ENCODE data around the gene HRH1. TPM values are rescaled to one million over a fixed set of nuclear protein-coding genes. Genes with fewer than 3 reads are reported as not detected.

Gene HRH1
- total RNA-seq, 6 experiments from 2014 or later = 0.14 to 0.66 (median 0.41) TPM; not detected in 2

DNA sequence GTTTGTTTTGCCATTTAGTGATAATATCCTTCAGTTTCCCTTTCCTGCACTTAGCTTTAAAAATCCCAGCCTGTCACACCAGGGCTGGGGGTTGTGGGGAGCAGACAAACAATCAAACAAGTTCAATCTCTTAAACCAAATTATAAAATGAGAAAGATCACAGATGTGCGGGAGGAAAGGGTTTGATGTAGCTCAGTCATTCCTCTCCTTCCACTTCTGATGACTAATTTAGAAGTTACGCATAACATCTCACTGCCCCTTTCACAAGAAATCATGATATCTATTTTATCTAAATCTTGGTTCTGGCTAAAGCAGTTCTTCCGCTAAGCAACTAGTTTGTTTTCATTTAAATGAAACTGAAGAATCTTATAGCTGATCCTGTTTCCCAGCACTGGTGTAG is 83.8 kb downstream of the HRH1 start:
- Histone ChIP-seq H3K27me3 (no peaks in the 10 kb centered on the region), H3K9me3 (no peaks in the 10 kb centered on the region), H3K36me3 (no peaks in the 10 kb centered on the region), H3K27ac (no peak overlapping the region), H3K4me1 (no peaks in the 10 kb centered on the region), H3K4me3 (no peak overlapping the region)
- TF ChIP-seq, protein P1, sequence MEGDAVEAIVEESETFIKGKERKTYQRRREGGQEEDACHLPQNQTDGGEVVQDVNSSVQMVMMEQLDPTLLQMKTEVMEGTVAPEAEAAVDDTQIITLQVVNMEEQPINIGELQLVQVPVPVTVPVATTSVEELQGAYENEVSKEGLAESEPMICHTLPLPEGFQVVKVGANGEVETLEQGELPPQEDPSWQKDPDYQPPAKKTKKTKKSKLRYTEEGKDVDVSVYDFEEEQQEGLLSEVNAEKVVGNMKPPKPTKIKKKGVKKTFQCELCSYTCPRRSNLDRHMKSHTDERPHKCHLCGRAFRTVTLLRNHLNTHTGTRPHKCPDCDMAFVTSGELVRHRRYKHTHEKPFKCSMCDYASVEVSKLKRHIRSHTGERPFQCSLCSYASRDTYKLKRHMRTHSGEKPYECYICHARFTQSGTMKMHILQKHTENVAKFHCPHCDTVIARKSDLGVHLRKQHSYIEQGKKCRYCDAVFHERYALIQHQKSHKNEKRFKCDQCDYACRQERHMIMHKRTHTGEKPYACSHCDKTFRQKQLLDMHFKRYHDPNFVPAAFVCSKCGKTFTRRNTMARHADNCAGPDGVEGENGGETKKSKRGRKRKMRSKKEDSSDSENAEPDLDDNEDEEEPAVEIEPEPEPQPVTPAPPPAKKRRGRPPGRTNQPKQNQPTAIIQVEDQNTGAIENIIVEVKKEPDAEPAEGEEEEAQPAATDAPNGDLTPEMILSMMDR (IDR thresholded peaks at IDR 0.05) = no peak
- TF ChIP-seq POLR2A (IDR thresholded peaks at IDR 0.05) = no peak
- DNase-seq (no peak), ATAC-seq (no peak)
- intact Hi-C loops (cut with DNase I) = no loop called here
- WGBS (ENCODE audit: insufficient coverage, low coverage, low lambda C conversion rate, missing lambda C conversion rate) = 70% methylated on average over 3 of the region's 3 CpGs

DNA sequence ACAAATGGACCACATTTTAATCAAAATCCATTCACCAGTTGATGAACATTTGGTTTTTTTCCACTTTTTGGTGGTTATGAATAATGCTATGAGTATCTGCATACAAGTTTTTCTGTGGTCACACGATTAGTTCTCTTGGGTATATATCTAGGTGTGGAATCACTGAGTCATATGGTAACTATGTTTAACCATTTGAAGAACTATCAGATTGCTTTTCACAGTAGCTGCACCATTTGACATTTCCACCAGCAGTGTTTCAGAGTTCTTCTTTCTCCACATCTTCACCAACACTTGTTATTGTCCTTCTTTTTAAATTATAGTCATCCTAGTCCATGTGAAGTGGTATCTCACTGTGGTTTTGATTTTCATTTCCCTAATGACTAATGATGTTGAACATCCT is 84.6 kb downstream of the HRH1 start:
- TF ChIP-seq POLR2A (IDR thresholded peaks at IDR 0.05) = no peak
- TF ChIP-seq, protein P1 (IDR thresholded peaks at IDR 0.05) = no peak
- ATAC-seq (no peak), DNase-seq (no peak)
- 36% methylated on average over 1 of the region's 1 CpG for WGBS (ENCODE audit: insufficient coverage, low coverage, low lambda C conversion rate, missing lambda C conversion rate)
- Histone ChIP-seq H3K27me3 (no peaks in the 10 kb centered on the region), H3K9me3 (no peaks in the 10 kb centered on the region), H3K4me1 (no peaks in the 10 kb centered on the region), H3K27ac (no peak overlapping the region), H3K36me3 (no peaks in the 10 kb centered on the region), H3K4me3 (no peak overlapping the region)
- intact Hi-C loops (cut with DNase I) = no loop called here

DNA sequence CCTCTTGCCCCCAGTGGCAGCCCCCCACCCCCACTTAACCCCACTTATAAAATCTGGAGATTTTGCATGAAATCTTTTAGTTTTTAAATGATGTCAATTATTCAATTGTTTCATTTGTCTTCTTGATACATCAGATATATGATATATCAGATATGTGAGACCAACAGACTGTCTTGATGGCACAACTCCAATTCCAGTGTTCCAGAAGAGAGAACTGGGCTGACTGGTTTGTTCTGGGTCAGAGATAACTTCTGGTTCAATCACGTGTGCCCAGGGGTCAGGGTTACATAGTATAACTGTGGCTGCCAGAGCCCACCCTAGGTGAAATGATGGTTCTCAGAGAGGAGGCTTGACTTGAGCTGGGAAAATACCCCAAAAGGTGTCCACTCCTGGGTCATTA is 85.5 kb downstream of the HRH1 start:
- no peak for DNase-seq
- Histone ChIP-seq H3K4me1 (no peaks in the 10 kb centered on the region), H3K4me3 (no peak overlapping the region), H3K27me3 (no peaks in the 10 kb centered on the region), H3K36me3 (no peaks in the 10 kb centered on the region), H3K9me3 (no peaks in the 10 kb centered on the region), H3K27ac (no peak overlapping the region)
- intact Hi-C loops (cut with DNase I) = no loop called here
- 10% methylated on average over 1 of the region's 1 CpG for WGBS (ENCODE audit: insufficient coverage, low coverage, low lambda C conversion rate, missing lambda C conversion rate)
- ATAC-seq = no peak
- TF ChIP-seq, protein P1 (IDR thresholded peaks at IDR 0.05) = no peak
- no peak for TF ChIP-seq POLR2A (IDR thresholded peaks at IDR 0.05)

DNA sequence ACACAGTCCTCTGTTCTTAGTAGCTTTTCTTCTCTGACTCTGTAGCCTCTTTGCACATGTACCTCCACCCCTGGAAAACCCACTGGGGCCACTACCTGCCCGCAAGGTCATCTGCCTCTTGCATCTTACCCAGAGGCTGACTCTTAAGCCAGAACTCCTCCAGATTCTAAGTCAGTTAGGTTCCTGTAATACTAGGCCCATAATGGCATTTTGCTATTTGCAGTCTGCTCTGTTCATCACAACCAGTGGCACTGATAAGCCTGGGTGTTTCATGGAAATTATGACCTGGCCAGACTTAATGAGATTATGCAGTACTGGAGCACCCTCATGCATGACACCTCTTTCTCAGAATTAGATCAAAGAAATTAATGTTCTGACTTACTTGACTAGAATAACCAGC is 86.2 kb downstream of the HRH1 start:
- intact Hi-C loops (cut with DNase I) = no loop called here
- 43% methylated on average over 1 of the region's 1 CpG for whole genome bisulfite sequencing (ENCODE audit: insufficient coverage, low coverage, low lambda C conversion rate, missing lambda C conversion rate)
- Histone ChIP-seq H3K9me3 (no peaks in the 10 kb centered on the region), H3K36me3 (no peaks in the 10 kb centered on the region), H3K27me3 (no peaks in the 10 kb centered on the region), H3K4me3 (no peak overlapping the region), H3K4me1 (no peaks in the 10 kb centered on the region), H3K27ac (no peak overlapping the region)
- no peak for ATAC-seq
- no peak for DNase-seq
- TF ChIP-seq, protein P1 (IDR thresholded peaks at IDR 0.05) = no peak
- TF ChIP-seq POLR2A (IDR thresholded peaks at IDR 0.05) = no peak

DNA sequence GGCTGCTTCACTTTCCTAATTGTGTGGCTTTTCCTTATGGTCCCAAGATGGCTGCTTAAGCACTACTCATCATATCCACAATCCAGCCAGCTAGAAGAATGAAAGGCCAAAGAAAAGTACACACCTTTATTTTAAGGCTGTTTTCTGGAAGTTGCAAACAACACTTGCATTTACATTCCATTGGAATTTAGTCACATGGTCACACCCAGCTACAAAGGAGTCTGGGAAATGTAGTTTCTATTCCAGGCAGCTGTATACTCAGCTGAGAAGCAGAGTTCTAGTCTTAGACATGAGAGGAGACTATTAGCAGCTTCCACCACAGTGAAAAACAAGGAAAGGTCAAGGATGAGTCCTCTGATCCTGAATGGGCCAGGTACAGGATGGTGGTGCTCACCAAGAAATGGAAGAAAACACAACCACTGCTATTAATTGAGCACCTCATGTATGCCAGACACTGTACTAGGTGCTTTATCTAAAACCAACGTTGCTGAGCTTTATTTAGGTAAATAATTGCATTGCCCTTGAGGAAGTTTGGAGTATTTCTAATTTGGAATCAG is 89.9 kb downstream of the HRH1 start:
- ATAC-seq (no peak), DNase-seq (no peak)
- intact Hi-C loops (cut with DNase I) = no loop called here
- 40% methylated on average over 1 of the region's 1 CpG for WGBS (ENCODE audit: insufficient coverage, low coverage, low lambda C conversion rate, missing lambda C conversion rate)
- H3K36me3 ChIP-seq = no peaks in the 10 kb centered on the region
- no peaks in the 10 kb centered on the region for H3K4me1 ChIP-seq
- no peak overlapping the region for H3K27ac ChIP-seq
- no peak for TF ChIP-seq POLR2A (IDR thresholded peaks at IDR 0.05)
- TF ChIP-seq, protein P1 (IDR thresholded peaks at IDR 0.05) = no peak
- no peaks in the 10 kb centered on the region for H3K27me3 ChIP-seq
- H3K9me3 ChIP-seq = no peaks in the 10 kb centered on the region
- H3K4me3 ChIP-seq = no peak overlapping the region
